ENCODE results near the gene ANKRD11.
"Not testable (repeated sequence)": the region's sequence is repeated elsewhere in the genome, so short reads cannot be mapped to it uniquely, and the experiment has no call there.

ANKRD11 gene

GRCh38 chr16:89428605-89429004 lies 61.8 kb downstream of the ANKRD11 start:
- DNase-seq (ENCODE audit: low spot score), result not testable (repeated sequence)

GRCh38 chr16:89426736-89427530 lies 63.4 kb downstream of the ANKRD11 start:
- DNase-seq (ENCODE audit: low spot score), result no peak

DNA sequence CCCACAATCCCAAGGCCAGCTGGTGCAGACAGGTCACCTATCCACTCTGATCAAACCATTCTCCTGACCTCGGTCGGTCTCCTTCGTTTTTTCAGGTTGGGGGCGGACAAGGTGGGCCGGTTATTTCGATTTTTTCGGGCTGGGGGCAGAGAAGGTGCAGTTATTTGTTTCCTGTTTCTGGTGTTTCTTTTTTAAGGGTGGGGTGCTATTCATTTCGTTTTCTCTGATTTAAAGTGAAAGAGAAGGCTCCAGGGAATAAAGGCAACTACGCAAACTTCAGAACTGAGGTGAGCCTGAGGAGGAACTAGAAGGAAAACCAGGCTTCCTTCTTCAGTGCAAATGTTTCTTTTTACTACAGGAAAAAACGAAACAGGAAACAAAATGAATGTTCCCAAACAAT lies 64.8 kb downstream of the ANKRD11 start:
- no peak for DNase-seq (ENCODE audit: low spot score)

- DNase-seq (ENCODE audit: low spot score), result no peak
Observed at GRCh38 chr16:89423681-89424260, 66.6 kb downstream of the ANKRD11 start.

GRCh38 chr16:89422905-89423630 lies 67.3 kb downstream of the ANKRD11 start:
- peak; percentile 48 for DNase-seq (ENCODE audit: low spot score)

DNA sequence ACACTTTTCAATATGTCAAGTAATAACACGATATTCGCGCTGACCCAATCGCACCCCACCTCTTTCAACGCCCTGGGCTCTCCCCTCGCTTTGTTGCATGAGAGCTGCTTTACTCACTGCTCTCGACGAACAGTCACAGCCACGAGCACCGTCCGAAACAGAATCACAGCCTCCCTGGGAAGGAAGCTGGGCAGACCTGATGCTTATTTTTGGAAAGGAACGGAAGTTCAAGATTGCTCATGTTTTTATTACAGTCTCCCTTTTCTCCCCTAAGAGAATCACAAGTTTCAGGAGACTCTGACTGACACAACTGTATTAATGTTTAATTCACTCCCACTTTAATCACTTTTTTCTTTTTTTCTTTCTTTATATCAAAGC lies 67.8 kb downstream of the ANKRD11 start:
- peak; percentile 61 for DNase-seq (ENCODE audit: low spot score)

DNA sequence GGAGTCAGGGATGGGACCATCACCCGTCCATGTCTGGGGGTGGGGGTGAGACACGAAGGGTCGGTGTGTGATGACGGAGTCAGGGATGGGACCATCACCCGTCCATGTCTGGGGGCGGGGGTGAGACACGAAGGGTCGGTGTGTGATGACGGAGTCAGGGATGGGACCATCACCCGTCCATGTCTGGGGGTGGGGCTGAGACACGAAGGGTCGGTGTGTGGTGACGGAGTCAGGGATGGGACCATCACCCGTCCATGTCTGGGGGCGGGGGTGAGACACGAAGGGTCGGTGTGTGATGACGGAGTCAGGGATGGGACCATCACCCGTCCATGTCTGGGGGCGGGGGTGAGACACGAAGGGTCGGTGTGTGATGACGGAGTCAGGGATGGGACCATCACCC lies 69.1 kb downstream of the ANKRD11 start:
- DNase-seq (ENCODE audit: low spot score), result not testable (repeated sequence)

DNA sequence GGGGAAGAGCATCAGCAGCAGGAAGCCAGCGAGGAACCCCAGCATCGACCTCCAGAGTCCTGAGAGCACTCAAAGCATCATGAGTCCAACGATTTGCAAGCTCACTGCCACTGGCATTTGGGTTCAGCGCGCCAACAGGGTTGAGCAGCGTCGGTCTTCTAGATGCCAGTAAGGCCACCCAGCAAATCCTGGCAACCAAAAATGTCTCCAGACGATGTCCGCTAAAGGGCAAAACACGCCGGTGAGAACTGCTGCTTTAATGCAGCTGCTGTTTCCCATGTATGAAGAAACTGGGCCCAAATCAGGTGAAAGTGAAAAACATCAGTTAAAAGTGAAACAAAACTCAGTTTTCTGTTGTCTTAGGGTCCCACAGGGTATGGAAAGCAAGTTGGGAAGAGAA lies 70.2 kb downstream of the ANKRD11 start:
- no peak for DNase-seq (ENCODE audit: low spot score)

GRCh38 chr16:89418352-89418751 lies 72.0 kb downstream of the ANKRD11 start:
- no peak for DNase-seq (ENCODE audit: low spot score)

DNA sequence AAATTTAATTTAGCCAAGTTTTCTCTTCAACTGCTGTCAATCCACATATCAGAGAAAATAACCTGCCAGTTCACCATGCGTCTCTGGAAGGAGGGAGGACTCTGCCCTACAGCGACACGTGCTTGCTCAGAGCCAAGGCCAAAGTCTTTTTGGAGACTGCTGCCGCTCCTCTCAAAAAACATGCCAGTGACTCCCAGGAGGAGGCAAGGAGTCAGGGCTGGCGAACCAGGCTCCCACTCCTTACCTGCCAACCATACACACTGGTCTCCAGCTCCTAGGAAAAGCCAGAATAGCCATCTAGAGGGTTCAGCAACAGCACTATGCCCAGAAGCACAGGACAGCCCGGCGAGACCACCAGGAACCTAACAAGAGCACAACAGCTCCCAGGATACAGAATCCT lies 73.0 kb downstream of the ANKRD11 start:
- no peak for DNase-seq (ENCODE audit: low spot score)

- DNase-seq (ENCODE audit: low spot score), result no peak
Observed at GRCh38 chr16:89413811-89414585, 76.4 kb downstream of the ANKRD11 start.

- DNase-seq (ENCODE audit: low spot score), result no peak
Observed at GRCh38 chr16:89412811-89413210, 77.5 kb downstream of the ANKRD11 start.

GRCh38 chr16:89411335-89411850 lies 79.0 kb downstream of the ANKRD11 start:
- DNase-seq (ENCODE audit: low spot score), result no peak

GRCh38 chr16:89410794-89411309 lies 79.5 kb downstream of the ANKRD11 start:
- DNase-seq (ENCODE audit: low spot score), result peak; percentile 84

- DNase-seq (ENCODE audit: low spot score), result no peak
Observed at GRCh38 chr16:89410322-89410721, 80.0 kb downstream of the ANKRD11 start.

- DNase-seq (ENCODE audit: low spot score), result no peak
Observed at GRCh38 chr16:89409161-89409711, 81.1 kb downstream of the ANKRD11 start.

GRCh38 chr16:89408315-89408714 lies 82.0 kb downstream of the ANKRD11 start:
- DNase-seq (ENCODE audit: low spot score), result no peak

GRCh38 chr16:89407925-89408300 lies 82.4 kb downstream of the ANKRD11 start:
- no peak for DNase-seq (ENCODE audit: low spot score)

DNA sequence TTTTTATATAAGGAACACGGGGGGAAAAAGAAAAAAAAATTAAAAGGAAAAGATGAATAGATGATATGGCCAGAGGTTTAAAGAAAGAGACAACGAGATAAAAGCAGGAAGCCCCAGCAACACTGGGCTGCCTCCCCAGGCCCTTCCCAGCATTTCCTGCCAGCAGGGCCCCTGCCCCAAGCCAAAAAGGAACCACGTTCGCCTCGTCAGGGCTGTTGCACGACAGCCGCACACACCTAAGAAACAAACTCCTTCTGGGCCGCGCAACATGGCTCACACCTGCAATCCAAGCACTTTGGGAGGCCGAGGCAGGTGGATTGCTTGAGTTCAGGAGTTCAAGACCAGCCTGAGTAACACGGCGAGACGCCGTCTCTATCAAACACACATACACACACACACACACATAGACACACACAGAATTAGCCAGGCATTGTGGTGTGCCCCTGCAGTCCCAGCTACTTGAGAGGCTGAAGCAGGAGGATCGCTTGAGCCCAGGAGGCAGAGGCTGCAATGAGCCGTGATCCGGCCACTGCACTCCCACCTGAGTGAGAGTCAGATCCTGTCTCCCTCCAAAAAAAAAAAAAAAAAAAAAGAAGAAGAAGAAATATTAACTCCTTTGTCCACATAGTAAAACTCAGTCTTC lies 83.0 kb downstream of the ANKRD11 start:
- DNase-seq (ENCODE audit: low spot score), result no peak

DNA sequence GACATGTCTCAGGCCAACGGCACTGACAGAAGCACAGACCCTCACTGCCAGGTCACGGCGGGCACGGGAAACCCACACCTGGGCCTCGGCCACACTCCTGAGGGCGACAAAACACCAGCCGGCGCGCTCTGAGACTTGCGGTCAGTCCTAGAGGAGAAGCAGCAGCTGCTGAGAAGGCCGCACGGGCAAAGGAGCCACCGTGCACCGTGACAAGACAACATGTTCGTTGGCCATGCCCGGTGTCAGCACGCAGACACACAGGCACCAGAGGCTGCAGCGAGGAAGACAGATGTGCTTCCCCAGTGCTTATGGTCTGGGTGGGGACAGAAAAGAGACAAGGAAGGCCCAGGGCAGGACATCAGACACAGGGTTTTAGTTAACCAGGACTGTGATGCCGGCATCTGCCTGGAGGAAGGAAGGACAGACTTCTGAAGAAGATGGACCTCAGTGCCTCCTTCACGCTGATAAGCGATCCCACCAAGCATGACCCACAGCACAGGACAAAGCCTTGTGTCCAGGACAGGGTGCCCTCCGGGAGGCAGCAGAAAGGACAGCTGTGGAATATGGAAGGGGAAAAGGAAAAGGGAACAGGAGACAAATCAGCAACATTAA lies 84.0 kb downstream of the ANKRD11 start:
- DNase-seq (ENCODE audit: low spot score), result no peak

DNA sequence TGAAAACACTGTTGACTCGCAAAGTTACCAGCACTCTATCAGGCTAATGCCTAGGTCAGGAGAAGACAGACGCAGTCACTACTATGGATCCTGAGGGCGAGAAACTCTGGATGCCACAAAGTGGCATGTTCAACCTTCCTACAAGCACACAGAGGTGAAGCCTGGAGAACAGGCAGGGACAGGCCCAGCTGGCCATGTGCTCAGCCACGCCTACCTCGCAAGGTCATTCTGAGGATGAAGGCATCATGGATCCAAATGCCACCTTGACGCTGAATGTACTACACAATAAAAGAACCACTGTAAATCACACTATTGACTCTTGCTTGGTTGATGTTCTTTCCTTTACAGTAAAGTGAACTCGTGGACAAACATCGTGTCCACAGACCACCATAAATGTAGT lies 85.8 kb downstream of the ANKRD11 start:
- DNase-seq (ENCODE audit: low spot score), result no peak
